HFF-Myc (cell line): ENCODE results near the gene SLC35G4.
A peak's percentile ranks its signal among the peaks of the same experiment; 100 is the strongest.
"Not testable (repeated sequence)": the region's sequence is repeated elsewhere in the genome, so short reads cannot be mapped to it uniquely, and the experiment has no call there.

Experiments used
- DNase-seq: peaks from one replicate; pipeline ENCODE4 v3.0.0-alpha.2; 2011; ENCODE audit warnings: low read depth; ENCODE audit errors: extremely low read depth
- H3K4me3 ChIP-seq: replicated peaks from 2 replicates; pipeline ENCODE4 v1.5.1; 2011; ENCODE audit warnings: low read depth, mild to moderate bottlenecking, control low read depth, low read length
- TF ChIP-seq, protein P1 (sequence below): IDR thresholded peaks from 2 replicates; pipeline ENCODE4 v1.5.1; 2012; ENCODE audit warnings: mild to moderate bottlenecking, low read depth, low read length, control low read depth; ENCODE audit errors: missing control alignments

SLC35G4 gene

DNA sequence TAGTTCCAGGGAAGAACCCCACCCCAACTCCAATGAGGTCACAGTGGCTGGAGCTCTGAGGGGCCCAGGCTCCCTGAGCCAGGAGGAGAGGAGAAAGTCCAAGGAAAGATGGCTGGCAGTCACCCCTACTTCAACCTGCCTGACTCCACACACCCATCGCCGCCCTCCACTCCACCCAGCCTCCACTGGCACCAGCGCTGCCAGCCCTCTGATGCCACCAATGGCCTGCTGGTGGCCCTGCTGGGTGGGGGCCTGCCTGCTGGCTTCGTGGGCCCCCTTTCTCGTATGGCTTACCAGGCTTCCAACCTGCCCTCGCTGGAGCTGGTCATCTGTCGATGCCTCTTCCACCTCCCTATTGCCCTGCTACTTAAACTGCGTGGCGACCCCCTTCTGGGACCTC lies at the start of gene SLC35G4:
Gene SLC35G4 (plus strand): TSS at position 109 of the 400 bp plus-strand sequence. CDS start 0 bp downstream, at position 109.
- DNase-seq, H3K4me3 ChIP-seq: not testable (repeated sequence)

GRCh38 chr18:11561293-11561692 lies 48.1 kb upstream of the SLC35G4 start:
- H3K4me3 ChIP-seq = no peak overlapping the region
- TF ChIP-seq, protein P1, sequence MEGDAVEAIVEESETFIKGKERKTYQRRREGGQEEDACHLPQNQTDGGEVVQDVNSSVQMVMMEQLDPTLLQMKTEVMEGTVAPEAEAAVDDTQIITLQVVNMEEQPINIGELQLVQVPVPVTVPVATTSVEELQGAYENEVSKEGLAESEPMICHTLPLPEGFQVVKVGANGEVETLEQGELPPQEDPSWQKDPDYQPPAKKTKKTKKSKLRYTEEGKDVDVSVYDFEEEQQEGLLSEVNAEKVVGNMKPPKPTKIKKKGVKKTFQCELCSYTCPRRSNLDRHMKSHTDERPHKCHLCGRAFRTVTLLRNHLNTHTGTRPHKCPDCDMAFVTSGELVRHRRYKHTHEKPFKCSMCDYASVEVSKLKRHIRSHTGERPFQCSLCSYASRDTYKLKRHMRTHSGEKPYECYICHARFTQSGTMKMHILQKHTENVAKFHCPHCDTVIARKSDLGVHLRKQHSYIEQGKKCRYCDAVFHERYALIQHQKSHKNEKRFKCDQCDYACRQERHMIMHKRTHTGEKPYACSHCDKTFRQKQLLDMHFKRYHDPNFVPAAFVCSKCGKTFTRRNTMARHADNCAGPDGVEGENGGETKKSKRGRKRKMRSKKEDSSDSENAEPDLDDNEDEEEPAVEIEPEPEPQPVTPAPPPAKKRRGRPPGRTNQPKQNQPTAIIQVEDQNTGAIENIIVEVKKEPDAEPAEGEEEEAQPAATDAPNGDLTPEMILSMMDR = no peak
- DNase-seq = no peak

GRCh38 chr18:11565716-11566115 lies 43.7 kb upstream of the SLC35G4 start:
- TF ChIP-seq, protein P1 = no peak
- no peak for DNase-seq
- no peak overlapping the region for H3K4me3 ChIP-seq

GRCh38 chr18:11566236-11566965 lies 43.0 kb upstream of the SLC35G4 start:
- TF ChIP-seq, protein P1 = no peak
- H3K4me3 ChIP-seq = no peak overlapping the region
- no peak for DNase-seq

DNA sequence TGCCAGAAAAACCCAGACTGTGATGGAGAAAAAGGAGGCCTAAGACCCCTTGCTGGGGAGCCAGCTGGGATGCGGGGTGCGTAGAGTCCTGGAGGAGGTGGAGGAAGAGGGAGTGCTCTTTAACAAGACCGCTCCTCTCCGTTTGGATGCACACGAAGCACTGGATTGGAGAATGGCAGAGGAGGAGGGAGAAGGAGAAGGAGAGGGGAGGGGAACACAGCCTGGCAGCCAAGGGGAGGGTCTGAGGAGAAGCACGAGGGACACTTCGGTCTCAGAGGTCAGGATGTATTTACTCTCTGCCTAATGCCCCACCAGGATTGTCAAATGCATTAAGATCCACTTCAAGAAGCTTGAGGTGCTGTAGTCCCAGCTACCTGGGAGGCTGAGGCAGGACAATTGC lies 42.0 kb upstream of the SLC35G4 start:
- TF ChIP-seq, protein P1 = no peak
- no peak overlapping the region for H3K4me3 ChIP-seq
- no peak for DNase-seq

DNA sequence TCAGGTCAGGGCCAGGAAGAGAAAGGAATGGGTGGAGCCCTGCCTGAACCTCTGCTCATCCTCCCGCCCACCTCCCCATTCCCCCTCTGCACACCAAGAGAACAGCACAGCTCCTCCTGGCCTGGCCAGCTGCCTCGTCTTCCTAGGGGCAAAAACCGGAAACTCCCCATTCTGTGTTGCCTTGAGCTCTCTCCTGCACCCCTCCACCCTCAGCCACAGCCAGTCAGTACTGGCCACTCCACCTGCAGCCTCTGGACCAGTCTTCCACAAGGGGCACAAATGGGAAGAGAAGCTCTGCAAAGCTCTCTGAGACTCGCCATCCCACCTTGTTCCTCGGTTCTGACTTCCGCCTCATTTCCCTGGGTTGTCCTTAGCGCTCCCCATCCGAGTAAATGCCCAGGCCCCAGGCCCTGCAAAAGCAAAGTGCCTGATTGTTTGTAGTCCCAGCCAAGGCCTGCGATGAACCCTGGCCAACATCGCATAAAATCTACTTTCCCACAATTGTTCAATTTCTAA lies 39.3 kb upstream of the SLC35G4 start:
- TF ChIP-seq, protein P1 = no peak
- DNase-seq = no peak
- H3K4me3 ChIP-seq = no peak overlapping the region

GRCh38 chr18:11570769-11571412 lies 38.5 kb upstream of the SLC35G4 start:
- TF ChIP-seq, protein P1 = peak; percentile 31
- no peak overlapping the region for H3K4me3 ChIP-seq
- DNase-seq = peak; percentile 17
